HG03025 (cell line): ENCODE measurements around the gene EHBP1L1.
A peak's percentile ranks its signal among the peaks of the same experiment; 100 is the strongest.

Source experiments
- ATAC-seq: cut with Tn5 transposase; IDR thresholded peaks from one replicate; pipeline ENCODE4 v1.9.1; 2021; ENCODE audit warnings: mild to moderate bottlenecking, moderate library complexity; ENCODE audit not compliant: unreplicated experiment, low FRiP score

Gene EHBP1L1

GRCh38 chr11:65575568-65576231 lies at the start of gene EHBP1L1:
TSS of gene EHBP1L1 (plus strand) at chr11:65576053. CDS start at chr11:65576303, 250 bp downstream.
- ATAC-seq, result no peak

DNA sequence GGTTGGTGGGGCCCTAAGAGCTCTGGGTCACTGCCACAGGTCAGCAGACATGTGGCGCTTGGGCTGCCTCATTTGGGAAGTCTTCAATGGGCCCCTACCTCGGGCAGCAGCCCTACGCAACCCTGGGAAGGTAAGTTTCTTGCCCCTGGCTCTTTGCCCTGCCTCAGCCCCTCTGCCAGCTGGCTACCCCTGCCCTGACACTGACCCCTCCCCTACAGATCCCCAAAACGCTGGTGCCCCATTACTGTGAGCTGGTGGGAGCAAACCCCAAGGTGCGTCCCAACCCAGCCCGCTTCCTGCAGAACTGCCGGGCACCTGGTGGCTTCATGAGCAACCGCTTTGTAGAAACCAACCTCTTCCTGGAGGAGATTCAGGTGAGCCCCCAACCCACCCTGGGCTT lies 49.1 kb upstream of the EHBP1L1 start:
- no peak for ATAC-seq

DNA sequence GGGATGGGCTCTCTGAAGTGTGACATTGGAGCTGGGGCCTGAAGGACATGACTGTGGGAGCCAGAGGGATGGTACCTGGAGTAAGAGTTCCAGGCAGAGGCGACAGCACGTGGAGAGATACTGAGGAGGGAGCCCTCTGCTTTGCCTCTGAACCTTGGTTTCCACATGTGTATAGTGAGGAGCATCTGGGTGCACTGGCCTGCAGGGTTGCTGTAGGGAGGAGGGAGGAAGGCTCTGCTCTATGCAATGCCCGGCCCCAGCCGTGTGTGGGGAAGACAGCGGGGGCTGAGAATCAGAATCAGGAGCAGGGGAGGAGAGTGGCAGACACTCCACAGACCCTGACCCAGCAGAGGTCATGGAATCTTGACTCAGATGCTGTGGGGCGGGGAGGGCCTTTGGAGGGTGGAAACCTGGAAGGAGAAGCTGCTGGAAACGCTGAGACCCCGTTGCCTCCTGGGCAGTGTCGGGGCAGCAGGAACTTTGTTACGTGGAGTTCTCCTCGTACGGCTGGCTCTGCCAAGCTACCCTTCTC lies 47.0 kb upstream of the EHBP1L1 start:
- ATAC-seq, result no peak

GRCh38 chr11:65529475-65530156 lies 46.2 kb upstream of the EHBP1L1 start:
- ATAC-seq, result no peak

GRCh38 chr11:65530157-65530496 lies 45.7 kb upstream of the EHBP1L1 start:
- no peak for ATAC-seq

DNA sequence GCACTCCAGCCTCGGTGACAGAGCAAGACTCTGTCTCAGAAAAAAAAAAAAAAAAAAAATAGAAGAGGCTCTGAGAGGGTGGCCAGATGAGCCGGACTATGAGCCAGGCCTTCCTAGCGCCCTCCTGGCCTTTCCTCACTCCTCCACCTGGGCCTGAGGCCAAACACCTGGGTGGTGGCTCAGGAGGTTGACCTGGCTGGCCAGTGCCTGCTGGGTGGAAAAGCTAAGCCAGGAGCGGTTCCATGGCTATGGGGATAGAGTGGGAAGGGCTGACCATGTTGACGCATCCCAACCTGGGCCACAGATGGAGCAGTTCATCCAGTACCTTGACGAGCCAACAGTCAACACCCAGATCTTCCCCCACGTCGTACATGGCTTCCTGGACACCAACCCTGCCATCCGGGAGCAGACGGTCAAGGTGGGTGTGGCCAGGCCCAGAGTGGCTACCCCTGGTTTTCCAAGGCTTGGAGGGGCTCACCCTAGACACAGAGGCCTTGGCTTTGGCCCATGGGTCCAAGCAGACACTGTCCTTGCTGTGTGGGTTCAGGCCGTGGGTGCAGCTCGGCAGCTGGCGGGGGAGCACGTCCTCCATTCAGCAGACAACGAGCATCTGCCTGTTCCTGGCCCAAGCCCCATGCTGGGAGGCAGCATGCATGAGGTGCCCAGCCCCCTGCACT lies 43.3 kb upstream of the EHBP1L1 start:
- no peak for ATAC-seq

GRCh38 chr11:65535102-65535501 lies 40.8 kb upstream of the EHBP1L1 start:
- no peak for ATAC-seq

GRCh38 chr11:65536412-65537295 lies 39.2 kb upstream of the EHBP1L1 start:
- no peak for ATAC-seq

- no peak for ATAC-seq
Measured at GRCh38 chr11:65537296-65537597, 38.6 kb upstream of the EHBP1L1 start.

- ATAC-seq, result no peak
Measured at GRCh38 chr11:65537620-65538231, 38.1 kb upstream of the EHBP1L1 start.

GRCh38 chr11:65538232-65538914 lies 37.5 kb upstream of the EHBP1L1 start:
- ATAC-seq, result no peak

DNA sequence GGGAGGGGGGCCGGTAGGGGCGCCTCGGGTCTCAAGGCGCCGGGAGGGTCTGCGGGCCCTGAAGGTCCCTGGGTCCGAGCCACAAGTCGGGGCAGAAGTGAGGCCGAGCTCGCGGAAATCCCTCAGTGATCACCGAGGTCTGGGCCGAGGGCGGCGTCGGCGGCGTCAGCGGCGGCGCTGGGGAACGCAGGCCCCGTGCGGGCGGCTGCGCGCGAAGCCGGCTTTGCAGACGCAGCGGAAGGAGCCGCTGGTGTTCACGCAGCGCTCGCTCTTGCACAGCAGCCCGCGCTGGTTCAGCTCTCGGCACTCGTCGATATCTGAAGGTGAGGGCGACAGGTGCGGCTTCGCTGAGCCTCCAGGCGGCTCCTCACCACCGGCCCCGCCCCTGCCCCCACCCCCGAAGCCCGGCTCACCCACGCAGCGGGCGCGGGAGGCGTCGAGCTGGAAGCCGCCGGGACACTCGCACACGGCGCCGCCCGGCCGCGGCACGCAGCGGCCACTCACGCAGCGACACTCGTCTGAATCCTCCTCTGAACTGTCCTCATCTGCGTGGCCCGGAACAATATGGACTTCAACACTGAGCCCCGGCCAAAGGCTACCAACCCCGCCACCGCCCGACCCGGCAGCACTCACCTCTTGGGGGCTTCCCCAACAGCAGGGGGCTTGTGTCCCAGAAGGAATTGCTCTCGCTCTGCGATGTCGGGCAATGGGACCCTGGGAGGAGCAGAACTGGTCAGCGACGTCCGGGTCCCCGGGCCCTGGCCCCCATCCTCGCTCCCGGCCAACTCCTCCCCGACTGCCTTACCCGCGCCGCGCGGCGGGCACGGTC lies 36.7 kb upstream of the EHBP1L1 start:
- no peak for ATAC-seq

- ATAC-seq, result peak; percentile 46
Measured at GRCh38 chr11:65539744-65540289, 36.0 kb upstream of the EHBP1L1 start.

- ATAC-seq, result peak; percentile 46
Measured at GRCh38 chr11:65540290-65541092, 35.4 kb upstream of the EHBP1L1 start.

DNA sequence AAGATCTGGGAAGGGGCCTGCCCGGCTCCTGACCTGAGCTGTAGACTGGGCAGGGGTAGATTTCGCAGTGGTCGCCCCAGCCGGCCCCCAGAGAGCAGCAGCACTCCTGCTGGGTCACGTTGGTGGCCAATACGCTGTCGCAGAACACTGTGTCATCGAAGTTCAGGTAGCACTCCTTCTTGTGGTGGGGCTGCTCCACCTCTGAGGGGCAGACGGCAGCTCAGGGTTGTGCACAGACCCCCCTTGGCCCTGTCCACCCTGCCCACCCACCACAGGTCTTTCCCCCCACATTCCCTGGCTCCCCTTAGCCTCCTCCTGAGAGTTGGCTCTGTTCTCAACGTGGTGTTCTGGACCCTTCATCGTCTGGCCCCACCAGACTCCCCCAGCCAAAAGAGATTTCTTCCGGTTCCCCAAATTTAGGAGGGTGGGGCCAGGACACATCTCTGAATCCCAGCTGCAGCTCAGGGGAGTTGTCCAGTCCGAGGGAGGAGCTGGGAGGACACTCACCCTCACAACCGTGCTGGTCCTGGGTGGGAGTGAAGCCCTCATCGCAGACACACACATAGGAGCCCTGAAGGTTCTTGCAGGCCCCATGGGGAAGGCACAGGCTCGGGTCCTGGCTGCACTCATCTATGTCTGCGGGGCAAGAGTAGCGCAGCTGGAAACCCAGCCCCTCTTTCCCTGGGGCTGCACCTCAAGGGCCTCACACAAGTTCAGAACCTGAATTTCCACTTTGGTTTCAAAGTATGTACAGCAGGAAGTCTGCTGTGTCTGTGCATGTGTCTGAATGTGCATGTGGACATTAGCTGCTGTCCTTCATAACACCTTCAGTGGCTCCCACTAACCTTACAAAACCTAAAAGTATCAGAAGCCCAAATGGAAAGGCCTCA lies 34.5 kb upstream of the EHBP1L1 start:
- ATAC-seq, result no peak

DNA sequence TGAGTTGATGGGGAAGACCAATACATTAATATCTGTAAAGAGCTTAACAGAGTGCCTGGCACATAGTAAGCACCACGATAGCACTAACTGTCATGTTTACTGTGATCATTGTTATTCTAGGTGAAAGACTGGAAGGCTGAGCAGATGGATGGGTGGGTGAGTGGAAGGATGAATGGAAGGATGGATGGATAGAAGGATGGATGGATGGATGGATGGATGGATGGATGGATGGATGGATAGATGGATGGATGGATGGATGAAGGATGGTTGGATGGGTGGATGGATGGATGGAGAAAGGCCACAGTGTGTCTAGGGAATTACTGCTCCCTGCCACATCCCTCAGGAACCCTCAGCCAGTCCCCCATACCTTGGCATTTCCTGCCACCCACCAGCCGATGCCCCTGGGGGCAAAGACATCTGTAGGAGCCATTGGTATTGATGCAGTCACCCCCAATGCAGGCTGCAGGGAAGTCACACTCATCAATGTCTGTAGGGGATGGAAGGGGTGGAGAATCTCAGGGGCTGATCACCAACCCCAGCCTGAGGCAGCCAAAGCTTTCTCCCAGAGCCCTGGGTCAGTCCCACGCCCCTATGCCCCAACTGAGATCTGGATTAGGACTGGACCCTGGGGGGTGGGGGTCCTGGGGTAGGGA lies 33.0 kb upstream of the EHBP1L1 start:
- no peak for ATAC-seq
